ENCODE data around the gene DGKA. TPM values are rescaled to one million over a fixed set of nuclear protein-coding genes. Genes with fewer than 3 reads are reported as not detected.

The DGKA gene
- total RNA-seq = 100 to 1,000 TPM; 185 to 556 (median 198) TPM

GRCh38 chr12:55930771-55931316 lies at the start of gene DGKA:
Gene DGKA (plus strand): TSS chr12:55931162. CDS start chr12:55936504, 5,342 bp downstream.
- Histone ChIP-seq H3K27me3 (no peaks in the 10 kb centered on the region), H3K4me3 (peak within 1 kb of the TSS; percentile 67), H3K9me3 (no peaks in the 10 kb centered on the region), H3K4me1 (peaks cover 81% of the 10 kb centered on the region), H3K27ac (peak within 1 kb of the TSS; percentile 98), H3K36me3 (no peaks in the 10 kb centered on the region)
- DNase-seq (ENCODE audit: low spot score in 2 of 2) = peak in 1 of 2 donors; percentile 76
- 18% methylated on average over 3 of the region's 3 CpGs for WGBS
- TF ChIP-seq POLR2A (IDR thresholded peaks at IDR 0.05) (no peak), CTCF (IDR thresholded peaks at IDR 0.05) (peak; percentile 46 to 54)

- H3K9me3 ChIP-seq = no peaks in the 10 kb centered on the region
- TF ChIP-seq CTCF (IDR thresholded peaks at IDR 0.05) (no peak), EP300 (IDR thresholded peaks at IDR 0.05) (no peak), POLR2A (IDR thresholded peaks at IDR 0.05) (no peak), POLR2AphosphoS5 (IDR thresholded peaks at IDR 0.05) (no peak)
Observed at GRCh38 chr12:55885113-55885512, 45.8 kb upstream of the DGKA start.

GRCh38 chr12:55891310-55891709 lies 39.7 kb upstream of the DGKA start:
- no peak for TF ChIP-seq CTCF (IDR thresholded peaks at IDR 0.05)
- no peak for TF ChIP-seq POLR2AphosphoS5 (IDR thresholded peaks at IDR 0.05)
- no peak for TF ChIP-seq POLR2A (IDR thresholded peaks at IDR 0.05)
- TF ChIP-seq EP300 (IDR thresholded peaks at IDR 0.05) = no peak
- Histone ChIP-seq H3K9me3 (no peaks in the 10 kb centered on the region), H3K27ac (no peak overlapping the region), H3K27me3 (no peaks in the 10 kb centered on the region), H3K4me3 (no peak overlapping the region), H3K36me3 (no peaks in the 10 kb centered on the region), H3K4me1 (no peaks in the 10 kb centered on the region)
- WGBS = 79% methylated on average over 4 of the region's 4 CpGs
- no peak for DNase-seq (ENCODE audit: low spot score in 2 of 2)

More at GRCh38 chr12:55885113-55885512, 45.8 kb upstream of the DGKA start:
- no peaks in the 10 kb centered on the region for H3K27me3 ChIP-seq
- H3K36me3 ChIP-seq = no peaks in the 10 kb centered on the region
- 70% methylated on average over 1 of the region's 1 CpG for WGBS
- no peak for DNase-seq (ENCODE audit: low spot score in 2 of 2)
- H3K4me1 ChIP-seq = no peaks in the 10 kb centered on the region
- no peak overlapping the region for H3K4me3 ChIP-seq
- H3K27ac ChIP-seq = no peak overlapping the region

GRCh38 chr12:55893723-55894122 lies 37.2 kb upstream of the DGKA start:
- DNase-seq (ENCODE audit: low spot score in 2 of 2) = no peak
- Histone ChIP-seq H3K4me3 (no peak overlapping the region), H3K27me3 (no peaks in the 10 kb centered on the region), H3K36me3 (no peaks in the 10 kb centered on the region), H3K4me1 (no peaks in the 10 kb centered on the region), H3K9me3 (no peaks in the 10 kb centered on the region), H3K27ac (no peak overlapping the region)
- WGBS = 85% methylated on average over 1 of the region's 1 CpG
- TF ChIP-seq POLR2AphosphoS5 (IDR thresholded peaks at IDR 0.05) = no peak
- TF ChIP-seq EP300 (IDR thresholded peaks at IDR 0.05) = no peak
- TF ChIP-seq CTCF (IDR thresholded peaks at IDR 0.05) = no peak
- no peak for TF ChIP-seq POLR2A (IDR thresholded peaks at IDR 0.05)

GRCh38 chr12:55899082-55899481 lies 31.9 kb upstream of the DGKA start:
- Histone ChIP-seq H3K27me3 (no peaks in the 10 kb centered on the region), H3K9me3 (no peaks in the 10 kb centered on the region), H3K27ac (no peak overlapping the region), H3K4me1 (no peaks in the 10 kb centered on the region), H3K4me3 (no peak overlapping the region), H3K36me3 (peaks cover 39% of the 10 kb centered on the region)
- DNase-seq (ENCODE audit: low spot score in 2 of 2) = no peak
- WGBS = 48% methylated on average over 2 of the region's 2 CpGs
- TF ChIP-seq POLR2AphosphoS5 (IDR thresholded peaks at IDR 0.05) = no peak

Measured in suprapubic skin (tissue), 4 donors.